GM12878 (cell line): Measurements from ENCODE around the gene TMEM11. TPM values are rescaled to one million over a fixed set of nuclear protein-coding genes. Genes with fewer than 3 reads are reported as not detected.

Experiments
- ATAC-seq: fragments of 200-7000 bp; cut with Tn5 transposase; 3 replicates; pipeline ENCODE4 v1.9.1; 2020; ENCODE audit warnings: mild to moderate bottlenecking, moderate library complexity
- BruUV-seq: library from RNA; stranded (reverse); fragments of 400-500 nt; replicated peaks from 2 replicates; lab custom pipeline; 2021; lab: Mats Ljungman, UMichigan
- CTCF ChIA-PET: fragments of 300-600 bp; sonication (Branson Sonifier 250); formaldehyde crosslinking; extraction: SDS; loops from one replicate; lab custom pipeline; 2021; ENCODE audit warnings: inconsistent platforms; lab: Yijun Ruan, JAX
- POLR2A ChIA-PET: fragments of 350-600 bp; formaldehyde crosslinking; extraction: SDS; loops from one replicate; lab custom pipeline; 2021; ENCODE audit warnings: inconsistent platforms; lab: Charles Lee
- RAD21 ChIA-PET: fragments of 300-600 bp; sonication (Branson Sonifier 250); formaldehyde crosslinking; loops from one replicate; lab custom pipeline; 2023; ENCODE audit warnings: antibody characterized with exemption; ENCODE audit not compliant: unreplicated experiment; lab: Charles Lee
- SMC1A ChIA-PET: fragments of 300-600 bp; sonication (Branson Sonifier 250); formaldehyde crosslinking; loops from one replicate; lab custom pipeline; 2023; ENCODE audit not compliant: unreplicated experiment, uncharacterized antibody; lab: Charles Lee
- DNase-seq: peaks from one replicate; pipeline ENCODE4 v3.0.0-alpha.2; 2011; ENCODE audit warnings: low read depth, low spot score
- FAIRE-seq: peaks from 3 replicates; lab custom pipeline; 2011; peaks lifted over from hg19 to GRCh38; lab: Jason Lieb, UNC
- H2AFZ ChIP-seq: 2 replicates; pipeline ENCODE4 v1.6.0; 2011; ENCODE audit warnings: low read depth, low read length, control low read depth; ENCODE audit not compliant: control insufficient read depth
- H3K27ac ChIP-seq: 2 replicates; pipeline ENCODE4 v1.5.1; 2011; ENCODE audit warnings: control low read depth; ENCODE audit not compliant: control insufficient read depth, insufficient read depth
- H3K27me3 ChIP-seq, 2 experiments: replicated peaks in 1 of 2; 2 replicates each; pipeline versions ENCODE4 v1.6.0 to v1.6.1; 2011; ENCODE audit warnings: low read length in 1 of 2; ENCODE audit not compliant: control insufficient read depth in 2 of 2, insufficient read depth in 2 of 2
- H3K36me3 ChIP-seq, 2 experiments: 2 replicates each; pipeline ENCODE4 v1.5.1; 2011; ENCODE audit warnings: low read length in 1 of 2; ENCODE audit not compliant: control insufficient read depth in 2 of 2, insufficient read depth in 2 of 2
- H3K4me1 ChIP-seq: 2 replicates; pipeline ENCODE4 v1.6.1; 2011; ENCODE audit warnings: mild to moderate bottlenecking, low read length, moderate library complexity, mixed read lengths; ENCODE audit not compliant: control insufficient read depth, insufficient read depth
- H3K4me2 ChIP-seq: 2 replicates; pipeline ENCODE4 v1.6.0; 2011; ENCODE audit warnings: control low read depth; ENCODE audit not compliant: control insufficient read depth, insufficient read depth
- H3K4me3 ChIP-seq: fragments of 200-600 bp; sonication (generic); 2 replicates; pipeline ENCODE4 v1.5.1; 2016
- H3K79me2 ChIP-seq: 2 replicates; pipeline ENCODE4 v1.6.0; 2011; ENCODE audit warnings: low read length; ENCODE audit not compliant: control insufficient read depth, insufficient read depth
- H3K9ac ChIP-seq: 2 replicates; pipeline ENCODE4 v1.8.0; 2011; ENCODE audit warnings: low read length, control low read depth, mixed read lengths; ENCODE audit not compliant: control insufficient read depth, insufficient read depth
- H3K9me3 ChIP-seq: replicated peaks from 3 replicates; pipeline ENCODE4 v1.5.1; 2011; ENCODE audit warnings: mild to moderate bottlenecking, low read length; ENCODE audit not compliant: control insufficient read depth, insufficient read depth
- H4K20me1 ChIP-seq: 2 replicates; pipeline ENCODE4 v1.6.0; 2011; ENCODE audit not compliant: control insufficient read depth, insufficient read depth
- CBX3 ChIP-seq: fragments of 200-600 bp; sonication (generic); IDR thresholded peaks from 2 replicates; pipeline ENCODE4 v1.6.1; 2016; ENCODE audit warnings: low read depth, borderline replicate concordance
- CBX5 ChIP-seq: sonication (generic); IDR thresholded peaks from 2 replicates; pipeline ENCODE4 v1.6.1; 2016; ENCODE audit warnings: low read depth, moderate library complexity, mild to moderate bottlenecking, inconsistent platforms
- SUZ12 ChIP-seq: fragments of 200-600 bp; sonication (generic); IDR thresholded peaks from one replicate; pipeline ENCODE4 v1.6.1; 2018; ENCODE audit warnings: antibody characterized with exemption, mild to moderate bottlenecking; ENCODE audit not compliant: unreplicated experiment
- ZNF592 ChIP-seq: fragments of 450-650 bp; IDR thresholded peaks from 2 replicates; pipeline ENCODE4 v1.6.1; 2017; ENCODE audit warnings: mild to moderate bottlenecking, moderate library complexity
- WGBS: methylation state at CpG from one replicate; pipeline ENCODE4 v1.1.6; 2016; ENCODE audit warnings: low lambda C conversion rate; ENCODE audit not compliant: insufficient replicate concordance, insufficient coverage; ENCODE audit errors: missing lambda C conversion rate; 5-methylcytosine and 5-hydroxymethylcytosine counted together
- in situ Hi-C: fragments of 300-500 bp; cut with MboI; formaldehyde crosslinking; loops from 9 replicates; pipeline ENCODE4 v1.14.3; 2018; ENCODE audit warnings: mixed read lengths
- intact Hi-C: fragments of 100-400 bp; cut with micrococcal nuclease; formaldehyde crosslinking; loops from one replicate; pipeline ENCODE4 v1.14.2; 2022; ENCODE audit not compliant: unreplicated experiment
- polyA plus RNA-seq, 11 experiments: library from polyadenylated mRNA; depleted of rRNA in 4 of 11; unstranded in 6 of 11; stranded (reverse) in 5 of 11; fragments of >200 nt; fragmentation: Nextera tagmentation in 4 of 11; fragmentation: Illumina TruSeq in 1 of 11; extraction: Ambion mirVana in 4 of 11; extraction: Trizol in 1 of 11; gene quantifications; 1 replicate in 1 of 11; 2 replicates in 10 of 11; pipeline versions ENCODE4 v1.2.1 to v1.2.3, GENCODE V29; 2011 to 2016; ENCODE audit warnings: inconsistent platforms in 2 of 11, missing spikeins in 2 of 11, low read depth in 1 of 11
- total RNA-seq, 4 experiments: library from RNA; depleted of rRNA in 3 of 4; stranded (reverse); fragments of >200 nt in 3 of 4; fragmentation: Illumina TruSeq in 1 of 4; extraction: Trizol in 1 of 4; gene quantifications; 2 replicates each; pipeline versions ENCODE4 v1.2.1 to v1.2.3, GENCODE V29; 2013 to 2021

TMEM11 gene
- total and polyA plus RNA-seq, 10 of the 15 experiments (the other 5 are each of a cell fraction or from before 2014, with no cell fraction given) = 14.4 to 63.4 (median 27.2) TPM

GRCh38 chr17:21177854-21178600 is 35.9 kb downstream of the TMEM11 start:
- POLR2A ChIA-PET = no interaction called here
- Histone ChIP-seq H3K4me2 (no peak overlapping the region), H3K27me3 (no peaks in the 10 kb centered on the region), H3K36me3 (peaks cover 2 to 7% of the 10 kb centered on the region in 2 experiments; a peak in 3 of 4 replicates), H3K27ac (no peak overlapping the region), H3K9ac (no peak overlapping the region), H3K4me1 (no peaks in the 10 kb centered on the region), H3K4me3 (no peak overlapping the region), H3K9me3 (no peaks in the 10 kb centered on the region), H4K20me1 (no peaks in the 10 kb centered on the region), H3K79me2 (no peaks in the 10 kb centered on the region), H2AFZ (no peak overlapping the region)
- no peak for DNase-seq
- no peak for FAIRE-seq
- intact Hi-C loops (no loop called here), in situ Hi-C loops (no loop called here)
- BruUV-seq = no TSS peak
- SMC1A ChIA-PET = no interaction called here
- no peak for TF ChIP-seq CBX5
- no peak for TF ChIP-seq ZNF592
- TF ChIP-seq SUZ12 = no peak
- TF ChIP-seq CBX3 = no peak
- CTCF ChIA-PET = interaction anchor here (0.6 to 2.8 kb wide), 2 partner anchors 59 to 266 kb away, joined by 3 to 7 read pairs; no protein-coding TSS in a partner anchor
- RAD21 ChIA-PET = no interaction called here
- no peak for ATAC-seq
- WGBS = 95% methylated on average over 13 of the region's 13 CpGs
